ENCODE measurements around the gene CFAP74.

Gene CFAP74

DNA sequence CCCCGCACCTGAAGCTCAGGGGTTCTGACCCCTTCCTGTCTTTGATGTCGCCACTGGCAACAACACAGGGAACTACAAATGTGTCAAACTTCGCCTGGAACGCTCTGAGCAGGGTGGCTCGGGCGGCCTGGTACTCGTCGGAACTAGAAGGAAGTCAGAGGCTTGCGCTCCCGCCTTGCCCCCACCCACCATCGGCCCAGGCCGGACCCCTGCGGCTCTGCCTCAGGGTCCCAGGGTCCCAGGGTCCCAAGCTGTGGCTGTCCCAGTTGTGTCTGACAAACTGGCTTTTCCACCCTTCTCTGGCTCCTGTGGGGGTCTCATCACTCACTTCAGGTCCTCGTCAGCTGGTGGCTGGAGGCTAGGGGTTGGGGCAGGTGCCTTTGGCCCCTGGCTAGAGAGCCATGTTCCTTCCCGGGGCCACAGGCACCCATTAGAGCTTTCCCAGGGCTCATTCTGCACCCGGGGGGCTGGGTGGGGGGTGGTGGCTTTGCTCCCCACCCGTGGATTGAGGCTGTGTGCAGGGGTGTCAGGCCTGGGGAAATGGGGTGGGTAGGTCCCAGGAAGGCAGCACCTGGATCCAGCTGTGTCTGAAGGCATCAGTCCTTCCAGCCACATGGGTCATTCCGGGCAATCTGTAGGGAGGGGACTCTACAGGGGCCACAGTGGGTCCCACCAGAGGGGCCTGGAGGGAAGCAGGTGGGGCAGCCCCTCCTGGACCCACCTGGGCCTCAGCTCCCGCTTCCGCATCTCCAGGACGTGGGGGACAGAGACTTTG, 76.5 kb downstream of the CFAP74 start:
- no peak for DNase-seq (ENCODE audit: low read depth, low spot score)

- no peak for DNase-seq (ENCODE audit: low read depth, low spot score)
Measured at GRCh38 chr1:1926346-1926811, 77.2 kb downstream of the CFAP74 start.

DNA sequence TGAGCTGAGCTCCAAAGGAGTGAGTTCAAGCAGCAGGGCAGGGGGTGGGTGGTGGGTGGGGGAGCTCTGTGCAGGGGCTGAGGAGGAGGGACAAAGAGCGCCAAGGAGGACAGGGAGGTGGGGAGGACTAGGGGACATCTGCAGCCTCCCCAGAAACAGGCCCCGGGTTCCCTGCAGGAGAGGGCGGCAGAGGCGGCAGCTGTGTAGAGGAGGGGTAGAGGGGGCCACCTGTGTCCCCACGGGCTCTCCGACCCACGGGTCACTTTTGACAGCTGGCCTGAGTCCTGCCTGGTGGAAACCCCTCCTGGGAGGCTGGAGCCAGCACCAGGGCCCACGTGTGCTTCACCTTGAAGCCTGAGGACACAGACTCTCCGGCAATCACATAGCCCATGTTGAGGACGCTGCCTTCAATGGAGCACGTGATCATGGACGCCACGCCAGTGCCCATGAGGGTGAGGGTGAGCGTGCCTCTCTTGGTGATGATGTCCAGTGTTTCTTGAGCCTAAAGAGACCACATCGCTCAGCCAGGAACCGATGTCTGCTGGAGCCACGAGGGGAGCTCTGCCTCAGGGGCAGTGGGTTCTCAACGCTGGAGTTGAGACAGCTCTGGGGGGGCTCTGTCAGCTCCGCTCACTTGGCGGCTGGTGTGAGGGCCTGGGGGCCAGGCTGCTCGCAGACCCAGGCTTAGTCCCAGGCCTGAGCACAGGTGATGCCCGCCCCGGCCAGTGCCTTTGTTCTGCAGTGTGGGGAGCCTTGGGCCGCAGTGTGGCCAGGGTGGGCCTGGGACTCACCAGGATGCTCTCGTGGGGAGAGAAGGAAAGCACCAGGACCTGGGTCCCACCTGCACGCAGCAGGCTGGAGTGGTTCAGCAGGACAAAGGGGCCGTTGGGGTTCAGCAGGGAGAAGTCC, 77.9 kb downstream of the CFAP74 start:
- no peak for DNase-seq (ENCODE audit: low read depth, low spot score)

GRCh38 chr1:1924849-1925248, 78.7 kb downstream of the CFAP74 start:
- no peak for DNase-seq (ENCODE audit: low read depth, low spot score)

GRCh38 chr1:1924386-1924785, 79.2 kb downstream of the CFAP74 start:
- no peak for DNase-seq (ENCODE audit: low read depth, low spot score)

- DNase-seq (ENCODE audit: low read depth, low spot score), result no peak
Measured at GRCh38 chr1:1922956-1923833, 80.4 kb downstream of the CFAP74 start.

GRCh38 chr1:1922702-1922955, 81.0 kb downstream of the CFAP74 start:
- no peak for DNase-seq (ENCODE audit: low read depth, low spot score)

GRCh38 chr1:1921901-1922701, 81.5 kb downstream of the CFAP74 start:
- DNase-seq (ENCODE audit: low read depth, low spot score), result no peak

DNA sequence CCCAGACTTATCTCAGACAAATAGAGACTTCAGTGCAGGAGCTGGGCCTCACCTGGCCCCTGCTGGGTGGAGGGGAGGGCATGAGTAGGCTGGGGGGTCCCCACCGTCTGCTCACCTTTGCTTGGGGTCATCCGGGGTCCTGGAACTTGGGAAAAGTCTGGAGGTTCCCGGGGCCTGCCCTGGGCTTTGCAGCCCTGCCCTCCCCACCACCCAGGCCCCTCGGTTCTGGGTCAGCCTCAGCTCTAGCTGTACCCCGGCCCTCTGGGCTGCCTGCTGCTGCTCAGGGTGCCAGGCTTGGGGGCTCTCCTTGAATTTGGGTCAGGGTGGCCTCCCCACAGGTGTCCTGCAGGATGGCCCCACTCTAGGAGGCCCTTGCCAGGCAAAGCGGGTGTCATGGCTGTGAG, 82.1 kb downstream of the CFAP74 start:
- DNase-seq (ENCODE audit: low read depth, low spot score), result no peak

DNA sequence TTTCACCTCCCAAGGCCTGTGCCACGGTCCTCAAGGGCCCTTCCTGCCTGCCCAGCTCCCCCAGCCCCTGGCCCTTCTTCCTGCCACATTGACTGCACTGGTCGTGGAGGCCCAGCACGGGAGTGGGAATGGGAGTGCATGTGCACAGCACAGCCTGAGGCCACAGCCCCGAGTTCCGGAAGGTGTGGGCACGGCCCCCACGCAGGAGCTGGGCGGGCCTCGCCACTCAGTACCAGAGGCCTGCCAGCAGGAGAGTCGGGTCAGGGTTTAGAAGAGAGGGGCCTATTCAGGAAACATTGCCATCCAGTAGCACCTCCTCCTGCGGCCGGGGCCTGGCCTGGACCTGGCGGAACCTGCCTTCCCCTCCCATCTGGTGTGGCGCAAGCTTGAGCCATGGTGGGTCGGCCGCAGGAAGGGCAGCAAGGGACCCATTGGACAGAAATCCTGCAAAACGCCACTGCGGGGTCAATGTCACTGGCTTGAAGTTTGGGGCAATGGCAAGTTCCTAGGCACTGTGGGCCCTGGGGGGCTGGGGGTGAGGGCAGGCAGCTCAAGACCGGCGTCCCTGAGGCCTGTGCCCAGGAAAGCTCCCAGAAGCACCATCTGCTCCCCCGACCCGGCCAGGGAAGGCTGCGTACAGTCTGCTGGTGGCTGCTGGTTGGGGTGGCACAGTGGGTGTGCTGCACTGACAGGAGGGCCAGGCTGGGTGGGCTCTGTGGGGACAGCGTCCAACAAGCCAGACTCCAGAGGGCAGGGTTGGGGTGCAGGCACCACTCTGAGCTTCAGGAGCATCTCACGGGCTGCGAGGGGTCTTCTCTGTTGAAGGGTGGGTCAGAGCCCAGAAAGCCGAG, 82.8 kb downstream of the CFAP74 start:
- DNase-seq (ENCODE audit: low read depth, low spot score), result no peak

DNA sequence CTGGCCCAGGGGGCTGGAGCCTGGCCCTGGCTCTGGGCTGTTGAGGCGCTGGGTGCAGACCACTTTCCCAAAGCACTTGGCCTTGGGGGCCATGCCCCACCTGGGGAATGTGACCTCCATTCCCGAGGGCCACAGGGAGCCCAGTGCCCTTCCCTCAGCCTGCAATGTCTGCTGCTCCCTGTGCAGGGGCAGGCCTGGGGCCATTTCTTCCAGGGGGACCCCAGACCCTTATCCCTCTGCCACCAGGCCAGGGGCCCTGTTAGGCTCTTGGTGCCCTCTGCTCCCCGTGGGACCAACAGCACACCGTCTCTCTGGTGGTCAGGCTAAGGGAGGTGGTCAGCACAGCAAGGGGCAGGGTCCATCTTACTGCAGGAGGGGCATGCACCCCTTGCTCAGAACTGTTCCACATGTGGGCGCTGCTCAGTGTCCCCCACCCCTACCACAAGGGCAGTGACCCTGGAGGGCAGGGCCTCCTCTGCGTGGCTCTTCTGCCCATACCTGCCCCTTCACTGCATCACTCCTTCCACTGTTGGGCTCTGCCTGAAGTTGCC, 83.5 kb downstream of the CFAP74 start:
- no peak for DNase-seq (ENCODE audit: low read depth, low spot score)

DNA sequence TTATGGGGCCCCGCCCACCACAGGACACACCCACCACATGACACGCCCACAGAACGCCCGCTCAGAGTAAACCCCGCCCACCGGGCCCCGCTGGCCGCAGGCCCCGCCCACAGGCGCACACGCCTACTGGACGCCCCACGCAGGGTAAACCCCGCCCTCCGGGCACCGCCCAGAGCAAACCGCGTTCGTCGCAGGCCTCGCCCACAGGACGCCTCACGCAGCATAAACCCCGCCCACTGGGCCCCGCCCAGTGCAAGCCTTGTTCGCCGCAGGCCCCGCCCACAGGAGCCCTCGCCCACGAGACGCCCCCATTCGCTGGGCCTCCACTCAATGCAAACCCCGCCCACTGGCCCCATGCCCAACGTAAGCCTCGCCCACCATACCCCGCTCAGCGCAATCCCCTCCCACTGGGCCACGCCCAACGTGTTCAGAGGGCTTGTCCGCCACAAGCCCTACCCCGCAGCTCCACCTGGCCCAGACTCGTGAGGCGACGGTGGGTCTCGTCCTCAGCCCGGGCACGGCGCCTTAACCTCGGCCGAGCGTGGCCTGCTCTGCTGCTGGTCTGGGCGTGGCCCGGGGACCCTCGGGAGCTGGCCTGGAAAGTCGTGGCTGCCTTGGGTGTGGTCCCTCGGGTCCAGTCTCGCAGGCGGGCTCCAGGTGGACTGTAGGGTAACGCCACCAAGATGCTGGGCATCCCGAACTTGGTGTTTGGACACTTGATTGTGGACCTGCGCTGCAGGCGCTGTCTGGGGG, 84.1 kb downstream of the CFAP74 start:
- DNase-seq (ENCODE audit: low read depth, low spot score), result peak; percentile 81

DNA sequence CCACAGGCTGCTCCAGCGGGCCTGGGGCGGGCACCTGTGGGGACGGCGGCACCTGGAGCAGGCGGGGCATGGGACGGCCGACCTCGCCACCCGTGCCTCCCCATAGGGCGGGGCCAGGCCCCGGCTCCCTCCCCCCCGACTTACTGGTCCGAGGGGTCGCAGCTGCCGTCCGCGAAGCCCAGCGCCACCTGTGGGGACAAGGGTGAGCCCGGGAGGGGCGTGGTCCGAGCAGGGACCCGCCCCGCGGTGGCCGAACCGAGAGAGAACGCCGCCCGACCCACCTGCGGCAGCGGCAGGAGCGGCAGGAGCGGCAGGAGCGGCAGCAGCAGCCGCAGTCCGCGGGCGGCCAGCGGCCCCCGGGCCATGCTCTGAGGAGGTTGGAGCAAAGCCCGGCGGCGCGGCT, 84.7 kb downstream of the CFAP74 start, which contains the start of gene TMEM52:
TSS of gene TMEM52 (minus strand) at position 379 of the 403 bp plus-strand sequence. CDS start at position 365, 14 bp downstream.
- no peak for DNase-seq (ENCODE audit: low read depth, low spot score)

- no peak for DNase-seq (ENCODE audit: low read depth, low spot score)
Measured at GRCh38 chr1:1917995-1918900, 85.3 kb downstream of the CFAP74 start.

DNA sequence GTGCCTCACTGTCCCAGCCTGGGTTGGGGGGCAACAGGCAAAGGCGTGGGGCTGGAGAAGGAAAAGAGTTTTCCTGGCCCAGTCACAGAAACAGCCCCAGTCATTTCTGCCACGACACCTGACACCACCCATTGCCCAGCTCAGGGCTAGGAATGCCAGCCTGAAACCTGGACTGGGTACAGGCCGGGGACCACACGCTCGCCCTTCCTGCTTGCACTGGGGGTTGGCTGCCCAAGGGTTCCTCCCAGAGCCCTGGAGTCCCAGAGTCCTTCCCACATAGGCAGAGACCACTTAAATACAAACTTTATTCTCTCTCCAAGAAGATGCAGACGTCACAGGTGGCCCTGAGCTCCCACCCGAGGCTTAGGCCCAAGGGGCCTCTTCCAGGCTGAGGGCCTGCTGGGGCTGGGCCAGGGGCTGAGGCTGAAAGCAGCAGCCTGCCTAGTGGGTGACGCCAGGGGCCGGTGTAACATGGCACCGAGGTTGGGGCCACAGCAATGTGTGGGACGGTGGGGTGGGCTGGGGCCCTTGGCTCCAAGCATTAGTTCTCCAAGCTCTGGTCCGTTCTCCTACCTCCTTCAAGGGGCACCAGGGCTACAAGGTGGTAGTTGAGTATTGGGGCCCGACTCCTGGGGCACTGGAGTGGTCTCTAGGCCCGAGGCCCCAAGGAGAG, 86.1 kb downstream of the CFAP74 start:
- no peak for DNase-seq (ENCODE audit: low read depth, low spot score)

DNA sequence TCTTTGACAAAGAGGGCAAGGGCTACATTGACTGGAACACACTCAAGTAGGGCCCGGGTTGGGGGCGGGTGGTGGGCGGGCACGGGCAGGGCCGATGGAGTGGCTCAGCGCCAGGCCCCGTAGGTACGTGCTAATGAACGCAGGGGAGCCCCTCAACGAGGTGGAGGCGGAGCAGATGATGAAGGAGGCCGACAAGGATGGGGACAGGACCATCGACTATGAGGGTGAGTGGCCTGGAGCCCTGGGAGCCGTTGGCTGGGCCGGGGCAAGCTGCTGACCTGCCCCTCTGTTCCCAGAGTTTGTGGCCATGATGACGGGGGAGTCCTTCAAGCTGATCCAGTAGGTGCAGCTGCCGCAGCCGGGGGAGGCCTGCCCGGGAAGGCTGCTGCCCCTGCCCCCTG, 86.7 kb downstream of the CFAP74 start:
- no peak for DNase-seq (ENCODE audit: low read depth, low spot score)
